Bronchial epithelial cell (primary cell): ENCODE data around the gene ELF2. TPM values are rescaled to one million over a fixed set of nuclear protein-coding genes. Genes with fewer than 3 reads are reported as not detected.

Experiments used
- DNase-seq: peaks from one replicate; pipeline ENCODE4 v3.0.0-alpha.2; 2010; ENCODE audit warnings: low read depth
- FAIRE-seq: peaks from 2 replicates; lab custom pipeline; 2011; peaks lifted over from hg19 to GRCh38; lab: Jason Lieb, UNC
- H3K27me3 ChIP-seq: 2 replicates; pipeline ENCODE4 v1.5.1; 2011; ENCODE audit warnings: low read length; ENCODE audit not compliant: control insufficient read depth, insufficient read depth
- H3K36me3 ChIP-seq: 2 replicates; pipeline ENCODE4 v1.5.1; 2011; ENCODE audit warnings: low read length; ENCODE audit not compliant: control insufficient read depth, insufficient read depth
- H3K4me3 ChIP-seq: 2 replicates; pipeline ENCODE4 v1.5.1; 2011; ENCODE audit warnings: mild to moderate bottlenecking, low read depth, low read length, control low read depth
- total RNA-seq: library from RNA; depleted of rRNA; stranded (reverse); fragments of >200 nt; gene quantifications from 2 replicates; pipeline ENCODE4 v1.2.1, GENCODE V29; 2014
- TF ChIP-seq, protein P1 (sequence below): IDR thresholded peaks from 2 replicates; pipeline ENCODE4 v1.5.1; 2011; ENCODE audit warnings: mild to moderate bottlenecking, moderate library complexity, low read length, control low read depth, inconsistent platforms; ENCODE audit not compliant: insufficient read depth, severe bottlenecking

ELF2 gene
- total RNA-seq, 1 donor from 2014 or later = 29.2 TPM

GRCh38 chr4:139144911-139145551, 32.0 kb downstream of the ELF2 start:
- TF ChIP-seq, protein P1, sequence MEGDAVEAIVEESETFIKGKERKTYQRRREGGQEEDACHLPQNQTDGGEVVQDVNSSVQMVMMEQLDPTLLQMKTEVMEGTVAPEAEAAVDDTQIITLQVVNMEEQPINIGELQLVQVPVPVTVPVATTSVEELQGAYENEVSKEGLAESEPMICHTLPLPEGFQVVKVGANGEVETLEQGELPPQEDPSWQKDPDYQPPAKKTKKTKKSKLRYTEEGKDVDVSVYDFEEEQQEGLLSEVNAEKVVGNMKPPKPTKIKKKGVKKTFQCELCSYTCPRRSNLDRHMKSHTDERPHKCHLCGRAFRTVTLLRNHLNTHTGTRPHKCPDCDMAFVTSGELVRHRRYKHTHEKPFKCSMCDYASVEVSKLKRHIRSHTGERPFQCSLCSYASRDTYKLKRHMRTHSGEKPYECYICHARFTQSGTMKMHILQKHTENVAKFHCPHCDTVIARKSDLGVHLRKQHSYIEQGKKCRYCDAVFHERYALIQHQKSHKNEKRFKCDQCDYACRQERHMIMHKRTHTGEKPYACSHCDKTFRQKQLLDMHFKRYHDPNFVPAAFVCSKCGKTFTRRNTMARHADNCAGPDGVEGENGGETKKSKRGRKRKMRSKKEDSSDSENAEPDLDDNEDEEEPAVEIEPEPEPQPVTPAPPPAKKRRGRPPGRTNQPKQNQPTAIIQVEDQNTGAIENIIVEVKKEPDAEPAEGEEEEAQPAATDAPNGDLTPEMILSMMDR = no peak
- H3K36me3 ChIP-seq = no peaks in the 10 kb centered on the region
- no peak overlapping the region for H3K4me3 ChIP-seq
- H3K27me3 ChIP-seq = no peaks in the 10 kb centered on the region
- DNase-seq (no peak), FAIRE-seq (no peak)

DNA sequence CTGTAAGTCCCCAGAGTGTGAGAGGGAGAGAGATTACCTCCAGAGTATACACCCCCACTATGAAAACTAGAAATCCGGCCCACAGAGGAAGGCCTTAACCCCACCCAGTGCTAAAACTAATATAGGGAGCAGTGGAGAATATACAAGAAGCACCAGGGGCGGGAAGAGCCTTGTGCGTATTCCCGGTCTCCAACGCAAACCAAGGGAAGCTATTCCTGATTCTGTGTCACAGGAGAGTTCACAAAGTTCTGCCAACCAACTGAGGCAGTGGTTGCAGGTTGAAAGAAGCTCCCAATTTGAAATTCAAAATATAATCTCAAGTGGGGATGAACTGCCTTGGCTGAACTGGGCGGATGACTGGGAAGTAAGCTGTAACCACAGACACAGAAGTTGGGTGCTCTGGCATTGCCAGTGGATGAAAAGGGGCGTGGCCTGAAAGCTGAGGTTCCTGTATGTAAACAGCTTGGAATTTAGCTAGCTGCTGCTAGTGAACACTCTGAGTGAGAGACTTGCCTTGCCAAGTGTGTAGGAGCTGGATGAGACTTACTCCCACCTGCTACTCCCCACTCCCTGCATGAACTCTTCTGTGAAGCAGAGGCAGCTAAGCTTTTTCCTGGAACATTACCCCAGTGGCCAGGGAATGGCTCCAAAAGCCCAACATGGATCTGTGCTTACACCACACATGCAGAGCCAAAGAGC, 32.7 kb downstream of the ELF2 start:
- Histone ChIP-seq H3K4me3 (no peak overlapping the region), H3K36me3 (no peaks in the 10 kb centered on the region), H3K27me3 (no peaks in the 10 kb centered on the region)
- DNase-seq (peak; percentile 66), FAIRE-seq (no peak)
- TF ChIP-seq, protein P1 = no peak

- FAIRE-seq = no peak
Observed at GRCh38 chr4:139142980-139143379, 34.0 kb downstream of the ELF2 start.

DNA sequence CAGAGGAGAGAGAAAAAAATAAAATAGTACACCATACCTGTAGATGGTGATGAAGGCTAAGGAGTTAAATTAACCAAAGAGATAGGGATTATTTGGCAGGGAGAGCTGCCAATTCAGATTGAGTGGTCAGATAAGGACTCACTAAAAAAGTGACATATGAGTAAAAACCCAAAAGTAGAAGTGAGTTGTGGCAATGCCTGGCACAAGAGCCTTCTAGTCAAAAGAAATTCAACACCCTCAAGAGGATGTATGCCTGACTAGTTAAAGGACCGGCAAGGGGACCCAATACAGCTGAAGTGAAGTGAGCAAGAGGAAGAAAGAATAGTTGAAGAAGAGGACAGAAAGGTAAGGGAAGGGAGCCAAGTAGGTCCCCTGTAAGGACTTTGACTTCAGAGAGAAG, 34.9 kb downstream of the ELF2 start:
- no peak overlapping the region for H3K4me3 ChIP-seq
- FAIRE-seq = no peak
- TF ChIP-seq, protein P1 = no peak
- no peak for DNase-seq
- no peaks in the 10 kb centered on the region for H3K36me3 ChIP-seq
- no peaks in the 10 kb centered on the region for H3K27me3 ChIP-seq

More at GRCh38 chr4:139142980-139143379, 34.0 kb downstream of the ELF2 start:
- DNase-seq = no peak
- Histone ChIP-seq H3K27me3 (no peaks in the 10 kb centered on the region), H3K36me3 (no peaks in the 10 kb centered on the region), H3K4me3 (no peak overlapping the region)
- TF ChIP-seq, protein P1 = no peak

GRCh38 chr4:139137763-139138162, 39.3 kb downstream of the ELF2 start:
- no peaks in the 10 kb centered on the region for H3K36me3 ChIP-seq
- TF ChIP-seq, protein P1 = no peak
- H3K4me3 ChIP-seq = no peak overlapping the region
- H3K27me3 ChIP-seq = no peaks in the 10 kb centered on the region
- DNase-seq (no peak), FAIRE-seq (no peak)

DNA sequence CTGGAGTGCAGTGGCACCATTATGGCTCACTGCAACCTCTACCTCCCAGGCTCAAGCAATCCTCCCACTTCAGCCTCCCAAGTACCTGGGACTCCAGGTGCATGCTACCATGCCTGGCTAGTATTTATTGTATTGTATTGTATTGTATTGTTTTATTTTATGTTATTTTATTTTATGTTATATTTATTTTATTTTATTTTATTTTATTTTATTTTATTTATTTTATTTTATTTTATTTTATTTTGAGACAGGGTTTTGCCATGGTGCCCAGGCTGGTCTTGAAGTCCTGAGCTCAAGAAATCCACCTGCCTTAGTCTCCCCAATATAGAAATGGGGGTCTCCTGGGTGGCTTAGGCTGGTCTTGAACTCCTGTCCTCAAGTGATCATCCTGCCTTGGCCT, 42.6 kb downstream of the ELF2 start:
- no peaks in the 10 kb centered on the region for H3K36me3 ChIP-seq
- no peak for FAIRE-seq

More for the DNA sequence above, 42.6 kb downstream of the ELF2 start:
- DNase-seq = no peak
- Histone ChIP-seq H3K27me3 (no peaks in the 10 kb centered on the region), H3K4me3 (no peak overlapping the region)
- TF ChIP-seq, protein P1 = no peak
